HEK293T (cell line): ENCODE data around the gene CACTIN.

Experiments
- ELF4 ChIP-seq: fragments of 450-650 bp; IDR thresholded peaks from 2 replicates; pipeline ENCODE4 v1.6.1; 2017; ENCODE audit warnings: antibody characterized with exemption
- FOXM1 ChIP-seq: fragments of 450-650 bp; IDR thresholded peaks from 2 replicates; pipeline ENCODE4 v1.6.1; 2017; ENCODE audit warnings: mild to moderate bottlenecking, borderline replicate concordance
- L3MBTL2 ChIP-seq: fragments of 450-650 bp; conservative IDR thresholded peaks from 2 replicates; pipeline ENCODE4 v1.6.1; 2016; ENCODE audit warnings: mild to moderate bottlenecking
- NFRKB ChIP-seq: fragments of 450-650 bp; IDR thresholded peaks from 2 replicates; pipeline ENCODE4 v1.6.1; 2016; ENCODE audit warnings: mild to moderate bottlenecking, moderate library complexity
- SP1 ChIP-seq: fragments of 450-650 bp; IDR thresholded peaks from 2 replicates; pipeline ENCODE4 v1.6.1; 2017
- SUZ12 ChIP-seq: fragments of 450-650 bp; IDR thresholded peaks from 2 replicates; pipeline ENCODE4 v1.6.1; 2016; ENCODE audit warnings: mild to moderate bottlenecking
- TARDBP ChIP-seq: fragments of 450-650 bp; IDR thresholded peaks from 2 replicates; pipeline ENCODE4 v1.6.1; 2016

DNA sequence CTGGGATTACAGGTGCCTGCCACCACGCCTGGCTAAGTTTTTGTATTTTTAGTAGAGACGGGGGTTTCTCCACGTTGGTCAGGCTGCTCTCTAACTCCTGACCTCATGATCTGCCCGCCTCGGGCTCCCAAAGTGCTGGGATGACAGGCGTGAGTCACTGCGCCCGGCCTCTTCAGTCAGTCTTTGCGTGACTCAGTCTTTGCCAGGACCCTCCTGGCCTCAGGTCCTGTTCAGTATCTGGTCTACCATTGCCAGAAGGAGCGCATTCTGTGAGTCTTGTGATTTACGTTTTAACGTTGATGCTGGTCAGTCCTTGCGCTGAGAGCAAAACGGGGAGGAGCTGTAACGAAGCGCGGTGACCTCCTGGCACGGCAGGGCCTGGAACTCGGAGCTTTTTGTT lies 61.5 kb downstream of the CACTIN start:
- TF ChIP-seq FOXM1 (no peak), SP1 (no peak), ELF4 (no peak), NFRKB (no peak), L3MBTL2 (no peak), SUZ12 (no peak), TARDBP (no peak)
